GM19238 (cell line): ENCODE measurements around the gene SOS2.

Source experiments
- DNase-seq: peaks from one replicate; pipeline ENCODE4 v3.0.0; 2011; ENCODE audit warnings: low spot score; ENCODE audit not compliant: insufficient read length

SOS2 gene

GRCh38 chr14:50116181-50116956 is 115.0 kb downstream of the SOS2 start, which contains the start of gene VCPKMT:
TSS of gene VCPKMT (minus strand) at chr14:50116572. CDS start at chr14:50116552, 20 bp downstream.
- DNase-seq: peak; percentile 84

GRCh38 chr14:50113381-50114035 is 117.9 kb downstream of the SOS2 start:
- no peak for DNase-seq

- no peak for DNase-seq
These were observed 120.9 kb downstream of the SOS2 start for GRCh38 chr14:50110323-50111037.

GRCh38 chr14:50109342-50109741 is 122.0 kb downstream of the SOS2 start:
- DNase-seq: no peak

- DNase-seq: no peak
These were observed 123.5 kb downstream of the SOS2 start for GRCh38 chr14:50107850-50108249.

- DNase-seq: no peak
These were observed 125.2 kb downstream of the SOS2 start for GRCh38 chr14:50106178-50106577.

- no peak for DNase-seq
These were observed 127.8 kb downstream of the SOS2 start for GRCh38 chr14:50103558-50103957.

GRCh38 chr14:50101417-50101816 is 130.0 kb downstream of the SOS2 start:
- DNase-seq: no peak

GRCh38 chr14:50100805-50101204 is 130.6 kb downstream of the SOS2 start:
- DNase-seq: no peak

GRCh38 chr14:50099335-50099734 is 132.0 kb downstream of the SOS2 start:
- DNase-seq: no peak

GRCh38 chr14:50095895-50096294 is 135.5 kb downstream of the SOS2 start:
- DNase-seq: no peak

GRCh38 chr14:50094056-50094755 is 137.2 kb downstream of the SOS2 start:
- DNase-seq: no peak

- no peak for DNase-seq
These were observed 137.9 kb downstream of the SOS2 start for GRCh38 chr14:50093496-50093895.

GRCh38 chr14:50092006-50092555 is 139.3 kb downstream of the SOS2 start:
- no peak for DNase-seq

GRCh38 chr14:50091240-50091913 is 140.0 kb downstream of the SOS2 start:
- no peak for DNase-seq

- no peak for DNase-seq
These were observed 142.2 kb downstream of the SOS2 start for GRCh38 chr14:50089208-50089607.

- no peak for DNase-seq
These were observed 142.6 kb downstream of the SOS2 start for GRCh38 chr14:50088731-50089130.

- no peak for DNase-seq
These were observed 143.3 kb downstream of the SOS2 start for GRCh38 chr14:50088117-50088515.

GRCh38 chr14:50087341-50088116 is 143.8 kb downstream of the SOS2 start:
- no peak for DNase-seq

- no peak for DNase-seq
These were observed 145.1 kb downstream of the SOS2 start for GRCh38 chr14:50086321-50086711.
